OCI-LY3 (cell line): ENCODE data around the gene GPNMB.

ENCODE experiments used
- EZH2phosphoT487 ChIP-seq: fragments of 200-600 bp; shearing (Covaris generic); IDR thresholded peaks from 2 replicates; pipeline ENCODE4 v1.6.1; 2018; ENCODE audit warnings: antibody characterized with exemption, mixed run types, low read depth
- TF ChIP-seq, protein P1 (sequence below): fragments of 200-600, 300-600 bp; sonication (generic); IDR thresholded peaks from 2 replicates; pipeline ENCODE4 v1.5.1; 2014; ENCODE audit warnings: antibody characterized with exemption, low read length, low read depth

- TF ChIP-seq, protein P1, sequence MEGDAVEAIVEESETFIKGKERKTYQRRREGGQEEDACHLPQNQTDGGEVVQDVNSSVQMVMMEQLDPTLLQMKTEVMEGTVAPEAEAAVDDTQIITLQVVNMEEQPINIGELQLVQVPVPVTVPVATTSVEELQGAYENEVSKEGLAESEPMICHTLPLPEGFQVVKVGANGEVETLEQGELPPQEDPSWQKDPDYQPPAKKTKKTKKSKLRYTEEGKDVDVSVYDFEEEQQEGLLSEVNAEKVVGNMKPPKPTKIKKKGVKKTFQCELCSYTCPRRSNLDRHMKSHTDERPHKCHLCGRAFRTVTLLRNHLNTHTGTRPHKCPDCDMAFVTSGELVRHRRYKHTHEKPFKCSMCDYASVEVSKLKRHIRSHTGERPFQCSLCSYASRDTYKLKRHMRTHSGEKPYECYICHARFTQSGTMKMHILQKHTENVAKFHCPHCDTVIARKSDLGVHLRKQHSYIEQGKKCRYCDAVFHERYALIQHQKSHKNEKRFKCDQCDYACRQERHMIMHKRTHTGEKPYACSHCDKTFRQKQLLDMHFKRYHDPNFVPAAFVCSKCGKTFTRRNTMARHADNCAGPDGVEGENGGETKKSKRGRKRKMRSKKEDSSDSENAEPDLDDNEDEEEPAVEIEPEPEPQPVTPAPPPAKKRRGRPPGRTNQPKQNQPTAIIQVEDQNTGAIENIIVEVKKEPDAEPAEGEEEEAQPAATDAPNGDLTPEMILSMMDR = no peak
- no peak for TF ChIP-seq EZH2phosphoT487
Measured at GRCh38 chr7:23285657-23286646, 39.4 kb downstream of the GPNMB start.
